Liver (tissue), 9 donors: ENCODE measurements around the gene EDRF1. TPM values are rescaled to one million over a fixed set of nuclear protein-coding genes. Genes with fewer than 3 reads are reported as not detected.

Source experiments
- DNase-seq: peaks from one replicate; pipeline ENCODE4 v3.0.0-alpha.2; 2017; ENCODE audit warnings: low spot score
- H3K27ac ChIP-seq, 2 donors: one replicate each; pipeline ENCODE4 v1.7.0; 2013; ENCODE audit warnings: inconsistent platforms in 2 of 2, low read length in 2 of 2, control low read depth in 1 of 2, low read depth in 1 of 2, mild to moderate bottlenecking in 1 of 2
- H3K27me3 ChIP-seq, 4 donors: one replicate each; pipeline versions ENCODE4 v1.6.1 to v1.7.0; 2013; ENCODE audit warnings: low read length in 3 of 4, inconsistent platforms in 1 of 4, mild to moderate bottlenecking in 1 of 4, moderate library complexity in 1 of 4; ENCODE audit not compliant: control insufficient read depth in 4 of 4, insufficient read depth in 4 of 4
- H3K36me3 ChIP-seq, 4 donors: one replicate each; pipeline versions ENCODE4 v1.6.1 to v1.7.0; 2013; ENCODE audit warnings: low read length in 3 of 4, mild to moderate bottlenecking in 3 of 4, low read depth in 1 of 4, moderate library complexity in 1 of 4; ENCODE audit not compliant: control insufficient read depth in 4 of 4, insufficient read depth in 3 of 4
- H3K4me1 ChIP-seq, 4 donors: one replicate each; pipeline versions ENCODE4 v1.6.1 to v1.7.0; 2013; ENCODE audit warnings: low read length in 3 of 4, mild to moderate bottlenecking in 3 of 4, moderate library complexity in 1 of 4; ENCODE audit not compliant: control insufficient read depth in 4 of 4, insufficient read depth in 4 of 4
- H3K4me3 ChIP-seq, 3 donors: one replicate each; pipeline versions ENCODE4 v1.6.1 to v1.7.0; 2013; ENCODE audit warnings: low read length in 3 of 3, control low read depth in 1 of 3, low read depth in 1 of 3, mild to moderate bottlenecking in 1 of 3
- H3K9ac ChIP-seq, 2 donors: one replicate each; pipeline ENCODE4 v1.7.0; 2013; ENCODE audit warnings: low read length in 2 of 2, mild to moderate bottlenecking in 2 of 2, moderate library complexity in 2 of 2, control low read depth in 1 of 2, low read depth in 1 of 2
- H3K9me3 ChIP-seq, 4 donors: one replicate each; pipeline versions ENCODE4 v1.6.1 to v1.7.0; 2013; ENCODE audit warnings: low read length in 3 of 4; ENCODE audit not compliant: control insufficient read depth in 4 of 4
- EGR1 ChIP-seq, 2 donors: IDR thresholded peaks; 2 replicates each; pipeline ENCODE4 v1.6.1; 2016 to 2018; ENCODE audit warnings: antibody characterized with exemption in 2 of 2, low read depth in 2 of 2
- FOXA1 ChIP-seq: IDR thresholded peaks from 2 replicates; pipeline ENCODE4 v1.6.1; 2016; ENCODE audit warnings: antibody characterized with exemption
- FOXA2 ChIP-seq: IDR thresholded peaks from 2 replicates; pipeline ENCODE4 v1.6.1; 2016; ENCODE audit warnings: antibody characterized with exemption
- GABPA ChIP-seq, 2 donors: IDR thresholded peaks in 1 of 2; conservative IDR thresholded peaks in 1 of 2; 2 replicates each; pipeline ENCODE4 v1.6.1; 2016; ENCODE audit warnings: antibody characterized with exemption in 2 of 2, mild to moderate bottlenecking in 1 of 2, moderate library complexity in 1 of 2
- HNF4A ChIP-seq, 2 donors: conservative IDR thresholded peaks; 2 replicates each; pipeline ENCODE4 v1.6.1; 2016; ENCODE audit warnings: antibody characterized with exemption in 2 of 2, mild to moderate bottlenecking in 2 of 2
- HNF4G ChIP-seq: IDR thresholded peaks from 2 replicates; pipeline ENCODE4 v1.6.1; 2016; ENCODE audit warnings: antibody characterized with exemption
- JUND ChIP-seq, 2 donors: IDR thresholded peaks; 2 replicates each; pipeline ENCODE4 v1.6.1; 2016; ENCODE audit warnings: antibody characterized with exemption in 2 of 2
- NR2F2 ChIP-seq: IDR thresholded peaks from 2 replicates; pipeline ENCODE4 v1.6.1; 2016; ENCODE audit warnings: antibody characterized with exemption
- RAD21 ChIP-seq, 2 donors: IDR thresholded peaks; 2 replicates each; pipeline ENCODE4 v1.6.1; 2016; ENCODE audit warnings: antibody characterized with exemption in 2 of 2, mild to moderate bottlenecking in 2 of 2
- RXRA ChIP-seq, 2 donors: IDR thresholded peaks; 2 replicates each; pipeline ENCODE4 v1.6.1; 2017 to 2018; ENCODE audit warnings: antibody characterized with exemption in 2 of 2, mild to moderate bottlenecking in 1 of 2
- SP1 ChIP-seq: IDR thresholded peaks from 2 replicates; pipeline ENCODE4 v1.6.1; 2018; ENCODE audit warnings: antibody characterized with exemption, mild to moderate bottlenecking
- TAF1 ChIP-seq: conservative IDR thresholded peaks from 2 replicates; pipeline ENCODE4 v1.6.1; 2016; ENCODE audit warnings: antibody characterized with exemption, mild to moderate bottlenecking
- YY1 ChIP-seq: IDR thresholded peaks from 2 replicates; pipeline ENCODE4 v1.6.1; 2016; ENCODE audit warnings: antibody characterized with exemption, mild to moderate bottlenecking
- WGBS: extraction: QIAGEN DNeasy Blood & Tissue Kit; methylation state at CpG from one replicate; pipeline ENCODE4 v1.1.7; 2013; 5-methylcytosine and 5-hydroxymethylcytosine counted together
- polyA plus RNA-seq, 2 donors: library from polyadenylated mRNA; stranded (reverse) in 1 of 2; unstranded in 1 of 2; fragments of 200-250 nt in 1 of 2; fragments of >200 nt in 1 of 2; fragmentation: Nextera tagmentation in 1 of 2; extraction: Ambion mirVana in 1 of 2; gene quantifications; one replicate each; pipeline versions ENCODE4 v1.2.1 to v1.2.3, GENCODE V29; 2013 to 2015
- total RNA-seq, 2 donors: library from RNA; depleted of rRNA; stranded (reverse); fragments of >200 nt; gene quantifications; one replicate each; pipeline ENCODE4 v1.2.3, GENCODE V29; 2014
- TF ChIP-seq, protein P1 (sequence below): IDR thresholded peaks from 2 replicates; pipeline ENCODE4 v1.6.1; 2016; ENCODE audit warnings: antibody characterized with exemption
- TF ChIP-seq, protein P2 (sequence below): IDR thresholded peaks from 2 replicates; pipeline ENCODE4 v1.6.1; 2016; ENCODE audit warnings: antibody characterized with exemption
- TF ChIP-seq, protein P3 (sequence below): fragments of 150-350 bp; IDR thresholded peaks from 2 replicates; pipeline ENCODE4 v1.5.1; 2017; ENCODE audit warnings: improper control_type of control experiment, low read depth, low read length; ENCODE audit not compliant: missing input control
- TF ChIP-seq, protein P4 (sequence below): IDR thresholded peaks from 2 replicates; pipeline ENCODE4 v1.6.1; 2016; ENCODE audit warnings: antibody characterized with exemption
- TF ChIP-seq, protein P5 (sequence below): IDR thresholded peaks from 2 replicates; pipeline ENCODE4 v1.6.1; 2016; ENCODE audit warnings: antibody characterized with exemption, mild to moderate bottlenecking
- donor health status: healthy.
- donor health status: healthy.
- donor health status: healthy.
- donor health status: healthy.
- donor health status: healthy.

The EDRF1 gene
- total and polyA plus RNA-seq, 4 donors: 3.9 to 17.0 (median 9.2) TPM

DNA sequence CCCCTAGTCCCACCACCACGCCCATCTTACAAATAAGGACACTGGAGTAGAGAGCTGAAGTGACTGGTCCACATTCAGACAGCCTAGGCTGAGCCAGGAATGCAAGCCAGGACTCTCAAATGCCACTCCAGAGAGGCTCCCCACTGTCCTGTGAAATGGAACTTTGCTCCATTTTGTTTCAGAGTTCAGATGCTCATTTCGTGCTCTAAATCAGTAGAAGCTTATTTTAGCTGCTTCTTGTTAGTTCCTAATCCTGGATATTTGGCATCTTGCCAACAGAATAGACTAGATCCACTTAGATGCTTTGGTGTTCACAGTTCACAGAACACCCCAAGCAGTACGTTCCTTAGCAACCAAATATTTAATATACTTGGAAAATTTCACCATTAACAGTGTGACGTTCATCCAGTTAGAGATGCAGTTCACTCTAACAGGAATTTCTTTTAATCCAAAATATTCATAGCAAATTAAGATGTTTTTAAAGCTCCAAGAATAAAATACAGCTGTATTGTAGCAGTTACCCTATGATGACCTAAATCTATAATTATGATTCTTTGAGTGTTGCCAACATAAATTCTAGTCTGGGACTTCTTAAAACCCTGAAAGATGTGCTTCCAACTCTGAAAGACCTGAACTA lies 48.8 kb downstream of the EDRF1 start:
- Histone ChIP-seq H3K27ac (no peak overlapping the region), H3K36me3 (peaks cover 6 to 14% (median 12%) of the 10 kb centered on the region in 4 donors), H3K4me3 (no peak overlapping the region), H3K9me3 (no peaks in the 10 kb centered on the region), H3K9ac (no peak overlapping the region), H3K4me1 (no peaks in the 10 kb centered on the region), H3K27me3 (no peaks in the 10 kb centered on the region)
- 79% methylated on average over 4 of the region's 4 CpGs for WGBS
- TF ChIP-seq, protein P1, sequence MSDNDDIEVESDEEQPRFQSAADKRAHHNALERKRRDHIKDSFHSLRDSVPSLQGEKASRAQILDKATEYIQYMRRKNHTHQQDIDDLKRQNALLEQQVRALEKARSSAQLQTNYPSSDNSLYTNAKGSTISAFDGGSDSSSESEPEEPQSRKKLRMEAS: no peak
- TF ChIP-seq HNF4G (no peak), GABPA (IDR thresholded peaks at IDR 0.05 in 1 of 2, conservative IDR thresholded peaks at IDR 0.05 in 1 of 2) (no peak), RXRA (IDR thresholded peaks at IDR 0.05) (no peak), TAF1 (no peak), SP1 (no peak), NR2F2 (no peak), YY1 (no peak), HNF4A (conservative IDR thresholded peaks at IDR 0.05) (no peak), FOXA1 (no peak), RAD21 (IDR thresholded peaks at IDR 0.05) (no peak), JUND (IDR thresholded peaks at IDR 0.05) (no peak), FOXA2 (no peak), EGR1 (IDR thresholded peaks at IDR 0.05; ENCODE audit: low read depth in 2 of 2) (no peak)
- TF ChIP-seq, protein P2, sequence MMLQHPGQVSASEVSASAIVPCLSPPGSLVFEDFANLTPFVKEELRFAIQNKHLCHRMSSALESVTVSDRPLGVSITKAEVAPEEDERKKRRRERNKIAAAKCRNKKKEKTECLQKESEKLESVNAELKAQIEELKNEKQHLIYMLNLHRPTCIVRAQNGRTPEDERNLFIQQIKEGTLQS: no peak
- TF ChIP-seq, protein P3, sequence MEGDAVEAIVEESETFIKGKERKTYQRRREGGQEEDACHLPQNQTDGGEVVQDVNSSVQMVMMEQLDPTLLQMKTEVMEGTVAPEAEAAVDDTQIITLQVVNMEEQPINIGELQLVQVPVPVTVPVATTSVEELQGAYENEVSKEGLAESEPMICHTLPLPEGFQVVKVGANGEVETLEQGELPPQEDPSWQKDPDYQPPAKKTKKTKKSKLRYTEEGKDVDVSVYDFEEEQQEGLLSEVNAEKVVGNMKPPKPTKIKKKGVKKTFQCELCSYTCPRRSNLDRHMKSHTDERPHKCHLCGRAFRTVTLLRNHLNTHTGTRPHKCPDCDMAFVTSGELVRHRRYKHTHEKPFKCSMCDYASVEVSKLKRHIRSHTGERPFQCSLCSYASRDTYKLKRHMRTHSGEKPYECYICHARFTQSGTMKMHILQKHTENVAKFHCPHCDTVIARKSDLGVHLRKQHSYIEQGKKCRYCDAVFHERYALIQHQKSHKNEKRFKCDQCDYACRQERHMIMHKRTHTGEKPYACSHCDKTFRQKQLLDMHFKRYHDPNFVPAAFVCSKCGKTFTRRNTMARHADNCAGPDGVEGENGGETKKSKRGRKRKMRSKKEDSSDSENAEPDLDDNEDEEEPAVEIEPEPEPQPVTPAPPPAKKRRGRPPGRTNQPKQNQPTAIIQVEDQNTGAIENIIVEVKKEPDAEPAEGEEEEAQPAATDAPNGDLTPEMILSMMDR: no peak
- TF ChIP-seq, protein P4, sequence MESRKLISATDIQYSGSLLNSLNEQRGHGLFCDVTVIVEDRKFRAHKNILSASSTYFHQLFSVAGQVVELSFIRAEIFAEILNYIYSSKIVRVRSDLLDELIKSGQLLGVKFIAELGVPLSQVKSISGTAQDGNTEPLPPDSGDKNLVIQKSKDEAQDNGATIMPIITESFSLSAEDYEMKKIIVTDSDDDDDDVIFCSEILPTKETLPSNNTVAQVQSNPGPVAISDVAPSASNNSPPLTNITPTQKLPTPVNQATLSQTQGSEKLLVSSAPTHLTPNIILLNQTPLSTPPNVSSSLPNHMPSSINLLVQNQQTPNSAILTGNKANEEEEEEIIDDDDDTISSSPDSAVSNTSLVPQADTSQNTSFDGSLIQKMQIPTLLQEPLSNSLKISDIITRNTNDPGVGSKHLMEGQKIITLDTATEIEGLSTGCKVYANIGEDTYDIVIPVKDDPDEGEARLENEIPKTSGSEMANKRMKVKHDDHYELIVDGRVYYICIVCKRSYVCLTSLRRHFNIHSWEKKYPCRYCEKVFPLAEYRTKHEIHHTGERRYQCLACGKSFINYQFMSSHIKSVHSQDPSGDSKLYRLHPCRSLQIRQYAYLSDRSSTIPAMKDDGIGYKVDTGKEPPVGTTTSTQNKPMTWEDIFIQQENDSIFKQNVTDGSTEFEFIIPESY: no peak
- TF ChIP-seq, protein P5, sequence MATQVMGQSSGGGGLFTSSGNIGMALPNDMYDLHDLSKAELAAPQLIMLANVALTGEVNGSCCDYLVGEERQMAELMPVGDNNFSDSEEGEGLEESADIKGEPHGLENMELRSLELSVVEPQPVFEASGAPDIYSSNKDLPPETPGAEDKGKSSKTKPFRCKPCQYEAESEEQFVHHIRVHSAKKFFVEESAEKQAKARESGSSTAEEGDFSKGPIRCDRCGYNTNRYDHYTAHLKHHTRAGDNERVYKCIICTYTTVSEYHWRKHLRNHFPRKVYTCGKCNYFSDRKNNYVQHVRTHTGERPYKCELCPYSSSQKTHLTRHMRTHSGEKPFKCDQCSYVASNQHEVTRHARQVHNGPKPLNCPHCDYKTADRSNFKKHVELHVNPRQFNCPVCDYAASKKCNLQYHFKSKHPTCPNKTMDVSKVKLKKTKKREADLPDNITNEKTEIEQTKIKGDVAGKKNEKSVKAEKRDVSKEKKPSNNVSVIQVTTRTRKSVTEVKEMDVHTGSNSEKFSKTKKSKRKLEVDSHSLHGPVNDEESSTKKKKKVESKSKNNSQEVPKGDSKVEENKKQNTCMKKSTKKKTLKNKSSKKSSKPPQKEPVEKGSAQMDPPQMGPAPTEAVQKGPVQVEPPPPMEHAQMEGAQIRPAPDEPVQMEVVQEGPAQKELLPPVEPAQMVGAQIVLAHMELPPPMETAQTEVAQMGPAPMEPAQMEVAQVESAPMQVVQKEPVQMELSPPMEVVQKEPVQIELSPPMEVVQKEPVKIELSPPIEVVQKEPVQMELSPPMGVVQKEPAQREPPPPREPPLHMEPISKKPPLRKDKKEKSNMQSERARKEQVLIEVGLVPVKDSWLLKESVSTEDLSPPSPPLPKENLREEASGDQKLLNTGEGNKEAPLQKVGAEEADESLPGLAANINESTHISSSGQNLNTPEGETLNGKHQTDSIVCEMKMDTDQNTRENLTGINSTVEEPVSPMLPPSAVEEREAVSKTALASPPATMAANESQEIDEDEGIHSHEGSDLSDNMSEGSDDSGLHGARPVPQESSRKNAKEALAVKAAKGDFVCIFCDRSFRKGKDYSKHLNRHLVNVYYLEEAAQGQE: no peak
- no peak for DNase-seq
